Lower leg skin (tissue), 4 donors: ENCODE measurements around the gene EID1. TPM values are rescaled to one million over a fixed set of nuclear protein-coding genes. Genes with fewer than 3 reads are reported as not detected.

Experiments used
- DNase-seq, 2 donors: peaks; one replicate each; pipeline ENCODE4 v3.0.0-alpha.2; 2019; ENCODE audit warnings: low spot score in 2 of 2
- H3K4me3 ChIP-seq: fragments of 200-600 bp; sonication (generic); 2 replicates; pipeline ENCODE4 v1.5.1; 2017; ENCODE audit warnings: mild to moderate bottlenecking, low read depth; ENCODE audit not compliant: poor library complexity, severe bottlenecking
- CTCF ChIP-seq, 3 donors: fragments of 450-650 bp; IDR thresholded peaks; one replicate each; pipeline ENCODE4 v1.5.1; 2016; ENCODE audit warnings: antibody characterized with exemption in 3 of 3, mild to moderate bottlenecking in 3 of 3, moderate library complexity in 2 of 3
- POLR2A ChIP-seq, 2 donors: fragments of 450-650 bp; IDR thresholded peaks; one replicate each; pipeline ENCODE4 v1.6.1; 2016 to 2017; ENCODE audit warnings: antibody characterized with exemption in 2 of 2, mild to moderate bottlenecking in 1 of 2, moderate library complexity in 1 of 2
- WGBS, 2 donors: methylation state at CpG; one replicate each; pipeline ENCODE4 v1.1.5; 2018; 5-methylcytosine and 5-hydroxymethylcytosine counted together
- intact Hi-C: fragments of 100-400 bp; cut with DNase I; formaldehyde crosslinking; loops from one replicate; pipeline ENCODE4 v1.15.0; 2023; ENCODE audit warnings: low total_unique reads
- total RNA-seq, 4 donors: library from RNA; depleted of rRNA; stranded (reverse); fragments of >200 nt; gene quantifications; one replicate each; pipeline ENCODE4 v1.1.0, GENCODE V29; 2016

Gene EID1
- total RNA-seq = 100 to 1,000 TPM in 1 of 4 donors, 10 to 100 TPM in 3; 58.5 to 127 (median 78.4) TPM

GRCh38 chr15:48877630-48878595 is at the start of gene EID1:
Gene EID1, plus strand, starts transcription at chr15:48878134. Its CDS starts 43 bp downstream, at chr15:48878177.
- H3K4me3 ChIP-seq = peak within 1 kb of the TSS; percentile 96
- 0 to 1% methylated on average over 56 to 58 of the region's 58 CpGs for WGBS, 2 donors
- peak; percentile 92 to 98 for DNase-seq
- TF ChIP-seq POLR2A (IDR thresholded peaks at IDR 0.05) (peak in 1 of 2 donors; percentile 49), CTCF (IDR thresholded peaks at IDR 0.05) (no peak)
- intact Hi-C loops = no loop called here

DNA sequence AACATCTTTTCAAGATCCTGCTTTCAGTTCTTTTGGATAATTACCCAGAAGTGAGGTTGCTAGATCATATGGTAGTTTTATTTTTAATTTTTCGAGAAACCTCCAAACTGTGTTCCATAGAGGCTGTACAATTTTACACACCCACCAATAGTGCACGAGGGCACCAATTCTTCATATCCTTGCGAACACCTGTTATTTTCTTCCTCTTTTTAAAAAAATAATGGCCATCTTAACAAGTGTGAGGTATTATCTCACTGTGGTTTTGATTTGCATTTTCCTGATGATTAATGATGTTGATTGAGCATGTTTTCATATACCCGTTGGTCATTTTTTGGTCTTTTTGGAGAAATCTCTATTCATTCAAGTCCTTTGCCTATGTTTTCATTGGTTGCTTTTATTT is 49.5 kb upstream of the EID1 start:
- no peak overlapping the region for H3K4me3 ChIP-seq
- intact Hi-C loops = no loop called here
- TF ChIP-seq POLR2A (IDR thresholded peaks at IDR 0.05) = no peak
- TF ChIP-seq CTCF (IDR thresholded peaks at IDR 0.05) = no peak
- no peak for DNase-seq
- WGBS, 2 donors = 74% methylated on average over 4 of the region's 4 CpGs

DNA sequence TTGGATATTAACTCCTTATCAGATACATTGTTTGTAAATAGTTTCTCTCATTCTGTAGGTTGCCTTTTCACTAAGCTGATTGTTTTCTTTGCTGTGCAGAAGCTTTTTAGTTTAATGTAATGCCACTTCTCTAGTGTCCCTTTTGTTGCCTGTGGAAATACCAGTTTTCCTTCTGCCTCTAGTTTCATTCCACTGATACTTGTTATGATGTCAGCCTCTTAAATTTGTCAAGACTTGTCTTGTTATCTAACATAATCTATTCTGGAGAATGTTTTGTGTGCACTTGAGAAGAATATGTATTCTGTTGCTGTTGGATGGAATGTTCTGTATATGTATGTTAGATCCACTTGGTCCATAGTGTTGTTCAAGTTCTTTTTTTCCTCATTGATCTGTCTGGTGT is 49.0 kb upstream of the EID1 start:
- H3K4me3 ChIP-seq = no peak overlapping the region
- no peak for TF ChIP-seq CTCF (IDR thresholded peaks at IDR 0.05)
- no peak for TF ChIP-seq POLR2A (IDR thresholded peaks at IDR 0.05)
- no peak for DNase-seq
- intact Hi-C loops = no loop called here

- DNase-seq = no peak
- no peak for TF ChIP-seq POLR2A (IDR thresholded peaks at IDR 0.05)
- TF ChIP-seq CTCF (IDR thresholded peaks at IDR 0.05) = no peak
These were observed 45.3 kb upstream of the EID1 start for GRCh38 chr15:48832648-48833047.

DNA sequence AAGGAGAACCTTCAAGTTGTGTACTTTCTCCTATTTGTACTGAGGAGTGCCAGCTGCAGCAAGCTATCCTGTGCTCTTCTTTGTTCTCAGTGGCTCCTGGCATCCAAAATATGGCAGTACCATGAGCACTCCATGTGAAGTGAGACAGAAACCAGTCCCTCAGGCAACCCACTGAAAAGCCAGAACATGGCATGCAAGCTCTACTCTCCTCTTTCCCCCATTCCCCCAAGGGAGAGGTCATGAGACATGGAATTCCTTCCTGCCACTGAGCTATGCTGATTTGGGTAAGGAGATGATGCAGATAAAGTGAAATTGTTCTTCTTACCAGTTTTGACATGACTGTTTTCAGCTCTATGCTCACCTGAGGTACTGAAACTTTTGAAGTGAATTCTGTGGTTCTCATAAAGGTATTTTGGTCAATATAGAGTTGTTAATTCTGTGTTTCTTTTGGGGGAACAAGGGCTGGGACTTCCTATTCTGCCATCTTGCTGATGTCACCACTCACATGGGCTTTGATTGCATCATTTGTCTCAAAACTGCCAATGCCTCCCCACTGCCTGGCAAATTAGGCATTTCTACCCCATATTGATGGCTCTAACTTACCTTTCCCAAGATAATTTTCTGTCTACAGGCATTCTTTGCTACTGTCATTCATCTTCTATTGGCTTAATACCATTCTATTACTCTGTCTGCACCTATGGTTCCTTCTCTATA is 44.3 kb upstream of the EID1 start:
- no peak for DNase-seq
- intact Hi-C loops = no loop called here
- no peak overlapping the region for H3K4me3 ChIP-seq
- no peak for TF ChIP-seq CTCF (IDR thresholded peaks at IDR 0.05)
- no peak for TF ChIP-seq POLR2A (IDR thresholded peaks at IDR 0.05)

More at GRCh38 chr15:48832648-48833047, 45.3 kb upstream of the EID1 start:
- H3K4me3 ChIP-seq = no peak overlapping the region
- intact Hi-C loops = no loop called here
